GM19468 (cell line): ENCODE results near the gene NUCKS1.

Experiments
- ATAC-seq: cut with Tn5 transposase; IDR thresholded peaks from one replicate; pipeline ENCODE4 v1.9.1; 2021; ENCODE audit warnings: mild to moderate bottlenecking, moderate library complexity, moderate number of reproducible peaks; ENCODE audit not compliant: unreplicated experiment; ENCODE audit errors: extremely low read depth

The NUCKS1 gene

DNA sequence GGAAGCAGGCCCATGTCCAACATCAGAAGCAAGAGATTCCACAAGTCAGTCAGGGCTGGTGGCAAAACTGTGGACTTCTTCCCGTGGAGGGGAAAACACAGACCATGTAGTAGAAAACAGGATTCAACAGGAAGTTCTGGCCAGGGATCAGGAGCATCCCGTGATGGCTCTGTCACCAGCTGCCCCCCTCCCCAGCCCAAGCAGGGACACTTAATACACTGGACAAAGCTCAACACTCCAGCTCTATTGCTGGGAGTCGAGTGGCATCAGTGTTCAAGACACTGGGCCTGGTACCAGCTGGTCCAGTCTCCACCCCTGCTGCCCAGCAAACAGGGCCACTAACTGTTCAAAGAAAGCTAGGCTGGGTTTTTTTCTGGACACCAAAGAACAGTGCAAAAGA lies 73.4 kb downstream of the NUCKS1 start:
- ATAC-seq = no peak

DNA sequence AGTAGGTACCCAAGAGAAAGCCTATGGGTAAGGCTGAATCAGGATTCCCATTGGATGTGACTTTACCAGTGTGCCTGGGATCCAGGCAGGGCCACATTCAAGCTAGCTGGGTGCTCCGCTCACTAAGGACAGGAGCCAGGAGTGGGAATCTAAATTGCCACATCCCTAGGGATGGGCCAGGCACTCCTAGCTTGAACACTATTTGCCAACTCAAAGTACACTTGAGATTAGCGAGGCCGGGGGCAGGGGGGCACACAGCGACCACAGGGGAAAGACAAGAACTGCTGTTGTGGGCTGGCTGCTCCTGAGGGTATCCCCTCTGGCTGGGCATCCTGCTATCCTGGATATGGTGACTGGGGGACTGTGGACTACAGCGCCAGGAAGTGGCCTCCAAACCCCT lies 74.0 kb downstream of the NUCKS1 start:
- ATAC-seq = no peak

DNA sequence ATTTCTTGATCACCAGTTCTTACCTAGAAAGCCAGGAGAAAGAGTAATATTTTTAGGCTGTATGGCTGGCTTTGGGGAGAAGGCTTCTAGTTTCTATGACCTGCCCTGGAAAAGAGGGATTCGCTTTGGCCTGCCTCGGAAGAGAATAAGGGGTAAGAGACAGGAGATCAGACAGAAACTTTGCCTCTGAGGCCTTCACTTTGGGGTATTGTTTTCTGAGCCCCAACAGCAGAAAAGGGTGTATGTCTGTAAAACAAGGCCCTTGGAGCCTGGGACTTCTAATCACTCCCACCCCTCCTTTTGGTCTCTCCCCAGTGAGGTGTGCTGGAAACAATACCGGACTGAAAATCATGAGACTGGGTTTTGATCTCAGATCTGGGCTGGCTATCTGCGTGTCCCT lies 74.7 kb downstream of the NUCKS1 start:
- ATAC-seq = no peak

DNA sequence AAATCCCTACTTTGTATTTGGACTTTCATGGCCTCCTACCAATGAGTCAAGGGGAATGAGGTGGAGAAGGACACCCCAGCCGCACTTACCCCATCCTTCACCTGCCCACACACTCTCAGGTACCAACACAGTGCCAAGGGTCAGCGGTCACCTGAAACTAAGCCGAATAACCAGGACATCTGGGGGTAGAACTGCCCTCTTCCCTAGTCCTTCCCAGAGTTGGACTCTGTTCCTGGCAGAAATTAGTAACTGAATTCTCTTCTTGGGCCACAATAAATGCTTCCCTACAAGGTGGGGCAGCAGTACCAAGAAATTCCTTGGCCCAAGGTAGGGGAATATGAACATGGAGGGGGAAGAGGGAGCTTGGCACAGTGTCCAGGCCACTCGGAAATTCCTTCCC lies 77.0 kb downstream of the NUCKS1 start:
- no peak for ATAC-seq

- ATAC-seq = no peak
Observed at GRCh38 chr1:205672395-205672889, 77.5 kb downstream of the NUCKS1 start.

GRCh38 chr1:205670611-205671430 lies 79.2 kb downstream of the NUCKS1 start:
- ATAC-seq = no peak

DNA sequence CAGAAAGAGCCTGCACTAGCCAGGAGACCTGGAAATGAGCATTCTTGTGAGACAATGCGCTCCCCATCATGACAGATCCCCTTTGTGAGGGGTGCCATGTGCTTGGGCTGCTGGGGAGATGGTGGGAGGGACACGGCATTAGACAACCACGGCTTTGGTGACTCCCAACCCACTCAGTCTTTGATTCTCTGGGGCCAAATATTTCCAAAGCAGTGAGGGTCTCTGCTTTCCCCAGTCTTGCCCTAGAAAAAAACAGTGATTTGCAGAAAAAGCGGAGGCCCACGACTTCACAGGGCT lies 79.9 kb downstream of the NUCKS1 start:
- no peak for ATAC-seq

DNA sequence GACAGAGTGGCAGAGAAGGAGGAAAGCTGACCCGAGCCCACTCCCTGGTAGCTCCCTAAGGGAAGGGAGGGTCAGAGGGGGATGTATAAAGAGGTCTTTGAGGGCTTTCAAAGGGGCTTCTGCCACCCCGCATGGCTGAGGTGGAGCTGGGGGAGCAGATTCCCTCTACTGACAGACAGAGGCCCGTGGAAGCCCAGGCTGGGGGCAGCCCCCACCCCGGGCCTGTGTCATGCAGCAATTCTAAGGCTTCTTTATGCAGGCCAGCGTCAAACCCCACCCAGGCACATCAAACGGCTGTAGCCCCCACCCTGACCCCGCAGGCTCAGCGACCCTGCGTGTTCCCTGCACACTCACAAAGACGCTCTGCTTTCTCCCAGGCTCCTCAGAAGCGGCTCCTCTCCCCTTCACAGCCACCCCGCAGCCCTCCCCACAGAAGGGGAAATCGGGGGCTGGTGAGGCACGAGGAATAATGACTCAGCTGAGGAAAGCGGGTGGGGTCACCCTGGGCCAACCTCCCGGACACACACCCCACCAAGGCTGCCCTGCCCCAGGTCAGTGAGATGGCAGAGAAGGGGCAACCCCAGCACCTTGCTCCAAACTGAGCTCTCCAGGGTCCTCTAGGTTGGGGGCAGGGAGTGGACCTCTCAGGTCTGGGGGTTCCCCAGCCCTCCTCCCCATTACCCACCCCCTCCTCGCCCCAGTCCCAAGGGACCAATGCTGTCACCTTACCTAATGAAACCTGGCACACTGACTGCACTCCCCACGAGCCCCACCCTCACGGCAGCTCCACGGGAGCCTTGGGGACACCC lies 80.4 kb downstream of the NUCKS1 start:
- ATAC-seq = no peak

DNA sequence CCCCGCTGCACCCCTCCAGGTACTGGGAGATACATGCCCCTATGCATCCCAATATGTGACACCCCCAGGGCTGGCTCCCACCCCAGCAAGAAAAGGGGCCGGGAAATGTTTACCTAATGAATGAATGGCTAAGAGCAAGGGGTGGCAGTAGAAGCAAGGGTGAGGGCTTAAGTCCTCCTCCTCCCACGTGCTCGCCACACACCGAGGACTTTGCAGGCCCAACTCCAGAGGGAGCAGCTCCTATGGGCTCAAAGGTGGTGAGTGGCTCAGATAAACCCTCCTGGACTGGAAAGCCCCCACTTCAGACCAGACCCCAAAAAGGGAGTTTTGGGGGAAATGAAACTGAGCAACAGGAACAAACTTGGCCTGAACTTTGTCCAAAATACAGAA lies 81.0 kb downstream of the NUCKS1 start:
- no peak for ATAC-seq

- ATAC-seq = no peak
Observed at GRCh38 chr1:205667909-205668643, 81.9 kb downstream of the NUCKS1 start.

DNA sequence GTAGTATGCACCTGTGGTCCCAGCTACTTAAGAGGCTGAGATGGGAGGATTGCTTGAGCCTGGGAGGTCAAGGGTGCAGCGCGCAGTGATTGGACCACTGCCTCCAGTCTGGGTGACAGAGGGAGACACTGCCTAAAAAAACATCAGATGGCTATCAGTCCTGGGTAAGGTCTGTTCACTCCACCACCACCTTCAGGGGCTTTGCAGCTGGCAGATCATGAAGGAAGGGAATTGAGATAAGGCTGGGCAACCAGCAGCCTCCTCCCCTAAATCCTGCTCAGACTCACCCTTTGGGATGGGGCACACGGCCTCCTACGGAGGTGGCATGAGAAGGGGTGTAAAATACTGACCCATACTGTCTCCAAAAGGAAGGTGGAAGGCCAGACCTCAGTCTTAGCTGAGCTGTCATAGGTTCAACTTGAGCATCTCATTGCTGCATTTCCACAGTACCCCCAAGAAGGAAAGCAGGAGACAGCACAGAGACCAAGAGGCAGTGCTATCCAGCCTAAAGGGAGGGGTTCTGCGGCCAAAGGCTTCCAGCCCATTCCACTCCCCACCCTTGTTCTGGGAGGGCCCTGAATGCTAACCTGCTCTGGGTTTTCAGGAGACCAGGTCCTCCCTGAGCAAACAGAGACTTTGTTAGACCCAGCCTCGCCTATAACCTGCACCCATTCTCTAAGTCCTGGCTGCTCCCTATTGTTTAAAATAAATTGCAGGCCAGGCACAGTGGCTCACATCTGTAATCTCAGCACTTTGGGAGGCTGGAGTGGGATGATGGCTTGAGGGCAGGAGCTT lies 83.4 kb downstream of the NUCKS1 start:
- no peak for ATAC-seq

DNA sequence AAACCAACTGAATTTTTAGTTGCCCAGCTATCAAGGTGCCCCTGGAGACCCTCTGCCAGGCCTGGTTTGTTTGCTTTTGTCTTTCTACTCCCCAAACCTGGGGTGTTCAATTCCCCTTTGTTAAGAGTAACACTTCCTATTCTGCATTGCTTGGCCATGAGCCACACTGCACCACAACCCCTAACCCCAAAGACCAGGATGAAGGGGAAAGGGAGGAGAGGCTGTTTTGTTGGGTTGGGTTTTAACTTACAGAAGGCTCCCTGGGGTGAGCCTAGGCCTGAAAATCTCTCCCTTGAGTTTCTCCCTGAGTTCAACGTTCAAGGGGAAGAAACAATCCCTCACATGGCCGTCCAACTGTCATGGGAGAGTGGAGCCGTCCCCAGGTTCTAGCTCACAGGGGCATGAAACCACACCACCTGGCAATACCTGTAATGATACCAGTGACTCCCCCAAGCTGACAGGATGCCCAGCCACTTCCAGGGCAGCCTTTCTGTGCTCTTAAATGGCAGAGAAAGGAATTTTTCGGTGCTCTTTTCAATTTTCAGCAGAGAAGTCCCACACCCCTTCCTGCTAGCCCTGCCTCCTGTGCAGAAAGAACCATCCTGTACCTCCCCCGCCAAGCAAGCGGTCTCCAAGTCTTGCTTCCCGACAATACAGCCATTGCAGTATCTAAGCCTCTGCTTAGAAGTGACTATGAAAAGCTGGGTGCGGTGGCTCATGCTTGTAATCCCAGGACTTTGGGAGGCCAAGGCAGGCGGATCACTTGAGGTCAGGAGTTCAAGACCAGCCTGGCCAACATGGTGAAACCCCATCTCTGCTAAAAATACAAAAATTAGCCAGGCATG lies 84.6 kb downstream of the NUCKS1 start:
- ATAC-seq = no peak

DNA sequence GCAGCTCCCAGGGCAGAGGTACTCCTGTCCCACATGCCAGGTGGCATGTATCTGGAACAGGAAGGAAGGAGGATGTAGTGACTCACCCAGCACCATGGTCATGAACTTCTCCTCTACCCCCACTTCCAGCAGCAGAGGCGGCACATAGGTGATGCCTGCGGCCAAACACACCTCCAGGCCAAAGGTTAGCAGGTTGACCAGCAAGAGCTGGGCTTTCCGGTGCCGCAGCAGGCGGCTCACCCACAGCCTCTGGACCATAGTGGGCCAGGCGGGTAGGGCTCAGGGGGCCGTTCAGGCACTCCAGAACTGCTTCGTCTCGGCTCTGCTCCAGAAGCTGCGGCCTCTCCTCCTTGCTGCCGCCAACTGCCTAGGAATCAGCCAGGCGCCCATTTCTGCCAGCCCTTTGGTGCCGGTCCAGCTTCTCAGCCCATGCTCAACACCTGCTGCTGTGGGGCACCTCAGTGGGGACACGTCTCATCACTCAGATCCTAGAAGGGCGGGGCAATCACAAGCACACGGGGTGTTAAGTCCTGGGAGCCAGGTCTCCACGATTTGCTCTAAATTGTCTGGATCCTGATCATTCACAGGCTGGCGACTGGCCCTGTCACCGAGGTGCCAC lies 85.5 kb downstream of the NUCKS1 start:
- no peak for ATAC-seq

DNA sequence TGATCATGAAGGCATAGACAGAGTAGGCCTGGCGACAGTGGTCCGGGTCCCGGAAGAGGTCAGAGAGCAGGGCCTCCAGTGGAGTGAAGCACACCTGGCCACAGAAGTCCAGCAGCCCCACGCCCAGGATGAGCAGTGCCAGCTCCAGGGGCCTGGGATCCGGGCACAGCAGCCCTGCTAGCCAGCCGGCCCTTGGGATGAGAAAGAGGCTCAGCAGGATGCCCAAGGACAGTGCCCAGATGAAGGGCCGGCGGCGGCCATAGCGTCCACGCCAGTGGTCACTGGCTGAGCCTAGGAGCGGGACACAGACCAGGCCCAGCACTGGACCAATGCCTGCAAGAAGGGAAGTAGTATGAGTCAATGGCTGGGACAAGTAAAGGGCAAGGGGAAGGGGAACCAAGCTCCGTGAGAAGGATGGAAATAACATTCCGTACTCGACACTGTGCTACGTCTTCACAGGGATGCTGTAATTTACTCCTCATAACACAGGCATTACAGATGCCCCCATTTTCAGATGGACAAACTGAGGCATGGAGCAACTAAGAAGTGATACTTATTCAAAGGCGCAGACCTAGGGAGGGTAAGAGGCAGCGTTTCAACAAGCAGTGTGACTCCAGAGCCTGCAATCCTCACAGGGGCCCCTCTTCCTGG lies 86.6 kb downstream of the NUCKS1 start:
- ATAC-seq = no peak
